Measurements from ENCODE around the gene CERKL. TPM values are rescaled to one million over a fixed set of nuclear protein-coding genes. Genes with fewer than 3 reads are reported as not detected.

Gene CERKL
- total RNA-seq, 6 experiments from 2014 or later: 0.37 TPM; not detected in 5

Other genes with a start within 250 kb of the CERKL start
- 1 to 10 TPM; 1.2 to 7.4 (median 3.6) TPM for gene ITGA4, start 199.7 kb downstream of the CERKL start, total RNA-seq
- not detected for gene NEUROD1, start 23.4 kb upstream of the CERKL start, total RNA-seq
- 100 to 1,000 TPM in 2 of 6 experiments, 10 to 100 TPM in 4; 49.4 to 129 (median 74.5) TPM for gene ITPRID2, start 234.6 kb upstream of the CERKL start, total RNA-seq